B cell (primary cell): ENCODE measurements around the gene EIF2A. TPM values are rescaled to one million over a fixed set of nuclear protein-coding genes. Genes with fewer than 3 reads are reported as not detected.

Experiments
- ATAC-seq: fragments of 200-7000 bp; cut with Tn5 transposase; one replicate; pipeline ENCODE4 v1.10.0; 2021; ENCODE audit warnings: low read depth, mild to moderate bottlenecking, moderate number of reproducible peaks, moderate library complexity
- CTCF ChIA-PET: fragments of 350-600 bp; sonication (Branson Sonifier 250); formaldehyde crosslinking; loops from one replicate; lab custom pipeline; 2021; ENCODE audit warnings: antibody characterized with exemption, inconsistent platforms; lab: Charles Lee
- POLR2A ChIA-PET: fragments of 350-600 bp; sonication (Branson Sonifier 250); formaldehyde crosslinking; loops from one replicate; lab custom pipeline; 2021; ENCODE audit warnings: antibody characterized with exemption; lab: Charles Lee
- DNase-seq: peaks from one replicate; pipeline ENCODE4 v3.0.0; 2013
- H2AFZ ChIP-seq: 2 replicates; pipeline ENCODE4 v1.6.1; 2012; ENCODE audit warnings: mild to moderate bottlenecking, low read depth, low read length; ENCODE audit not compliant: insufficient read depth, poor library complexity, severe bottlenecking
- H3K27ac ChIP-seq, 2 donors: 1 replicate in 1 of 2; 2 replicates in 1 of 2; pipeline ENCODE4 v1.5.1; 2012 to 2013; ENCODE audit warnings: low read length in 2 of 2, mild to moderate bottlenecking in 2 of 2, moderate library complexity in 1 of 2
- H3K27me3 ChIP-seq, 4 experiments: fragments of 200-600 bp in 1 of 4; sonication (generic) in 1 of 4; replicated peaks in 1 of 4; 1 replicate in 2 of 4; 2 replicates in 2 of 4; pipeline versions ENCODE4 v1.6.1 to v1.7.0; 2013 to 2016; ENCODE audit warnings: low read length in 3 of 4, mild to moderate bottlenecking in 2 of 4, mixed read lengths in 1 of 4, moderate library complexity in 1 of 4; ENCODE audit not compliant: insufficient read depth in 4 of 4, control insufficient read depth in 3 of 4; ENCODE audit errors: control extremely low read depth in 1 of 4
- H3K36me3 ChIP-seq, 2 experiments: replicated peaks in 1 of 2; 1 replicate in 1 of 2; 2 replicates in 1 of 2; pipeline versions ENCODE4 v1.6.1 to v1.7.1; 2013; ENCODE audit warnings: low read length in 1 of 2; ENCODE audit not compliant: insufficient read depth in 2 of 2, control insufficient read depth in 1 of 2; ENCODE audit errors: control extremely low read depth in 1 of 2, extremely low read depth in 1 of 2
- H3K4me1 ChIP-seq, 2 donors: fragments of 200-600 bp in 1 of 2; sonication (generic) in 1 of 2; 1 replicate in 1 of 2; 2 replicates in 1 of 2; pipeline versions ENCODE4 v1.5.1 to v1.6.1; 2013 to 2017; ENCODE audit warnings: low read length in 2 of 2; ENCODE audit not compliant: control insufficient read depth in 2 of 2, insufficient read depth in 2 of 2
- H3K4me2 ChIP-seq: replicated peaks from 2 replicates; pipeline ENCODE3; 2012; ENCODE audit warnings: mild to moderate bottlenecking, low read depth, low read length; ENCODE audit not compliant: poor library complexity, severe bottlenecking
- H3K4me3 ChIP-seq, 5 experiments: fragments of 200-600 bp in 1 of 5; sonication (generic) in 1 of 5; 1 replicate in 3 of 5; 2 replicates in 2 of 5; pipeline versions ENCODE4 v1.5.1 to v1.7.0; 2011 to 2016; ENCODE audit warnings: low read length in 4 of 5, mild to moderate bottlenecking in 4 of 5, low read depth in 2 of 5, control low read depth in 1 of 5, moderate library complexity in 1 of 5; ENCODE audit not compliant: insufficient read depth in 1 of 5; ENCODE audit errors: control extremely low read depth in 1 of 5, extremely low read depth in 1 of 5
- H3K79me2 ChIP-seq: fragments of 200-600 bp; sonication (generic); one replicate; pipeline ENCODE4 v1.6.0; 2016; ENCODE audit warnings: low read length; ENCODE audit not compliant: control insufficient read depth, insufficient read depth
- H3K9ac ChIP-seq: fragments of 200-600 bp; sonication (generic); 2 replicates; pipeline ENCODE4 v1.6.1; 2017; ENCODE audit warnings: mild to moderate bottlenecking, low read length, moderate library complexity
- H3K9me3 ChIP-seq, 3 donors: one replicate each; pipeline versions ENCODE4 v1.6.1 to v1.7.1; 2013; ENCODE audit warnings: low read length in 2 of 3; ENCODE audit not compliant: control insufficient read depth in 2 of 3, insufficient read depth in 1 of 3; ENCODE audit errors: control extremely low read depth in 1 of 3
- H4K20me1 ChIP-seq: 2 replicates; pipeline ENCODE4 v1.6.0; 2012; ENCODE audit warnings: mild to moderate bottlenecking, low read length; ENCODE audit not compliant: insufficient read depth, control insufficient read depth, poor library complexity, severe bottlenecking
- H3K27ac Mint-ChIP-seq: one replicate; pipeline ENCODE4 v1.8.0; 2021; ENCODE audit warnings: mixed read lengths
- H3K27me3 Mint-ChIP-seq: one replicate; pipeline ENCODE4 v1.8.0; 2021; ENCODE audit warnings: mixed read lengths
- H3K4me1 Mint-ChIP-seq: one replicate; pipeline ENCODE4 v1.8.0; 2021; ENCODE audit warnings: mixed read lengths
- H3K4me3 Mint-ChIP-seq: one replicate; pipeline ENCODE4 v1.8.0; 2021; ENCODE audit warnings: mixed read lengths
- H3K9me3 Mint-ChIP-seq: one replicate; pipeline ENCODE4 v1.8.0; 2022; ENCODE audit warnings: mixed read lengths; ENCODE audit not compliant: insufficient read depth
- EZH2 ChIP-seq: IDR thresholded peaks from 2 replicates; pipeline ENCODE4 v1.6.1; 2012; ENCODE audit warnings: borderline replicate concordance, low read depth, mild to moderate bottlenecking, moderate library complexity, low read length; ENCODE audit not compliant: insufficient read depth, poor library complexity, severe bottlenecking
- WGBS: methylation state at CpG from one replicate; pipeline ENCODE4 v1.1.5; 2013; ENCODE audit warnings: missing lambda C conversion rate; ENCODE audit not compliant: insufficient coverage; 5-methylcytosine and 5-hydroxymethylcytosine counted together
- intact Hi-C: fragments of 100-400 bp; cut with micrococcal nuclease; formaldehyde crosslinking; loops from one replicate; pipeline ENCODE4 v1.10.0; 2022
- polyA minus RNA-seq: library from RNA; depleted of rRNA, polyadenylated mRNA; stranded (reverse); fragments of >200 nt; gene quantifications from 2 replicates; pipeline ENCODE4 v1.2.3, GENCODE V29; 2012
- polyA plus RNA-seq: library from polyadenylated mRNA; depleted of rRNA; stranded (reverse); fragments of >200 nt; gene quantifications from 2 replicates; pipeline ENCODE4 v1.2.3, GENCODE V29; 2012
- total RNA-seq, 2 donors: library from RNA; stranded (reverse); fragments of 120-200 nt in 1 of 2; gene quantifications; 1 replicate in 1 of 2; 2 replicates in 1 of 2; pipeline versions ENCODE4 v1.2.3 to v1.2.4, GENCODE V29; 2013 to 2022
- TF ChIP-seq, protein P1 (sequence below): fragments of 200-600 bp; IDR thresholded peaks from one replicate; pipeline ENCODE4 v1.8.0; 2022; ENCODE audit warnings: antibody characterized with exemption, mild to moderate bottlenecking

Gene EIF2A
- total RNA-seq: 78.8 and 83.1 TPM in 2 replicates
- 105 TPM for total RNA-seq (2013)
- polyA plus RNA-seq: 63.4 and 93.2 TPM in 2 replicates
- 69.6 and 99.8 TPM in 2 replicates for polyA minus RNA-seq

DNA sequence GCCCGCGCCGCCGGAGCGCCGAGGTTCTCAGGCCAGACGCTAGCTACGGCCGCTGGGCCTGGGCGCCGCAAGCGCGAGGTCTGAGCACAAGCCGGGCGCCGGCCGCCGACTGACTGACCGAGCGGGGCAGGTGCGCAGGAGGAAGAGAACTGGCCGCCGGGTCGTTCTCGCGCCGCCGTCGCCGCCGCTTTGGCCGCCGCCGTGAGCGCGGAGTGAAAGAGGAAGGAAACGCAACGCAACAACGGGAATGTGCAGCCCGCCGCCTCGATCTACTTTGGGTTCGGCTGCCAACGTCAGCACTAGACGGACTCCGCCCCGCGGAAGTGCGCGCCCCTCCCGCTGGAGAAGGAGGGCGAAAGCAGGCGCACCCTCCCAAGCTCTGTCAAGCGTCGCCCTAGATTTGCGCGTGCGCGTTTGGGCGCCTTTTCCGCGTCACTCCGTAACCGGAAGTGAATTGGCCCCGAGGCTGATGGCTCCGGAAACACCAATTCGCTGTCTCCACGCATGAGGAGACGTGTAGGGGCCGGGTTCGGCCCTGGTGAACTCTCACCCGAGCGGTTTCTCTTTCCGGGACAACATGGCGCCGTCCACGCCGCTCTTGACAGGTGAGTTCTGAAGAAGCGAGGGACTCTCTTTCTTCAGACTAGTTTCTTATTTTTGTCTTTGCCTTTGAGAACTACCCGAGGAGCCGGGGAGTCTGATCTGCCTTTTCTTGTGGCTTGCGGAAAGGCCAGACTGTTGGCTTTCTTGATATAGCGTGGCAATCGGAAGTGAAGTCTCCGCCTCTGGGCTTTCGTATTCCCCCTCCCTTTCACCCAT, at the start of gene EIF2A, which contains the start of gene SERP1:
TSS of gene EIF2A (plus strand) at position 562 of the 819 bp plus-strand sequence. CDS start at position 578, 16 bp downstream.
TSS of gene SERP1 (minus strand) at position 271 of the 819 bp plus-strand sequence. CDS start 361 bp downstream, outside the sequence.
- CTCF ChIA-PET: interaction anchor here (1.0 to 2.3 kb wide), 4 partner anchors 18 to 786 kb away, joined by 3 to 9 read pairs (median 4); partner anchors contain the start of gene TSC22D2
- ATAC-seq: peak; percentile 90
- TF ChIP-seq, protein P1, sequence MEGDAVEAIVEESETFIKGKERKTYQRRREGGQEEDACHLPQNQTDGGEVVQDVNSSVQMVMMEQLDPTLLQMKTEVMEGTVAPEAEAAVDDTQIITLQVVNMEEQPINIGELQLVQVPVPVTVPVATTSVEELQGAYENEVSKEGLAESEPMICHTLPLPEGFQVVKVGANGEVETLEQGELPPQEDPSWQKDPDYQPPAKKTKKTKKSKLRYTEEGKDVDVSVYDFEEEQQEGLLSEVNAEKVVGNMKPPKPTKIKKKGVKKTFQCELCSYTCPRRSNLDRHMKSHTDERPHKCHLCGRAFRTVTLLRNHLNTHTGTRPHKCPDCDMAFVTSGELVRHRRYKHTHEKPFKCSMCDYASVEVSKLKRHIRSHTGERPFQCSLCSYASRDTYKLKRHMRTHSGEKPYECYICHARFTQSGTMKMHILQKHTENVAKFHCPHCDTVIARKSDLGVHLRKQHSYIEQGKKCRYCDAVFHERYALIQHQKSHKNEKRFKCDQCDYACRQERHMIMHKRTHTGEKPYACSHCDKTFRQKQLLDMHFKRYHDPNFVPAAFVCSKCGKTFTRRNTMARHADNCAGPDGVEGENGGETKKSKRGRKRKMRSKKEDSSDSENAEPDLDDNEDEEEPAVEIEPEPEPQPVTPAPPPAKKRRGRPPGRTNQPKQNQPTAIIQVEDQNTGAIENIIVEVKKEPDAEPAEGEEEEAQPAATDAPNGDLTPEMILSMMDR: no peak
- TF ChIP-seq EZH2: no peak
- Mint-ChIP-seq H3K4me1 (peaks cover 47% of the 10 kb centered on the region), H3K9me3 (no peaks in the 10 kb centered on the region), H3K27me3 (no peaks in the 10 kb centered on the region), H3K27ac (peak within 1 kb of the TSS; percentile 99), H3K4me3 (peak within 1 kb of the TSS; percentile 93)
- POLR2A ChIA-PET: interaction anchor here (1.1 to 2.6 kb wide), 5 partner anchors 57 to 319 kb away, joined by 3 to 16 read pairs (median 12); partner anchors contain the start of genes ERICH6, SELENOT, SIAH2 and TSC22D2
- under 1% methylated on average over 79 of the region's 86 CpGs for WGBS
- Histone ChIP-seq H3K27me3 (no peaks in the 10 kb centered on the region), H3K27ac (peak within 1 kb of the TSS; percentile 87 to 98), H2AFZ (peak within 1 kb of the TSS; percentile 80), H3K4me3 (peak within 1 kb of the TSS; percentile 67 to 96 (median 86)), H3K36me3 (peaks cover 1 to 13% of the 10 kb centered on the region in 2 experiments), H3K4me2 (peak within 1 kb of the TSS; percentile 87), H4K20me1 (peaks cover 5% of the 10 kb centered on the region), H3K9me3 (no peaks in the 10 kb centered on the region), H3K9ac (peak within 1 kb of the TSS; percentile 95), H3K79me2 (peaks cover 78% of the 10 kb centered on the region), H3K4me1 (peaks cover 11 to 21% of the 10 kb centered on the region in 2 donors)
- peak; percentile 100 for DNase-seq
- intact Hi-C loops: loop anchor here (1.0 to 10.0 kb wide), 10 partner anchors 36 to 732 kb away; partner anchors contain the start of genes ERICH6, P2RY14, RNF13 and SELENOT
